Stimulated activated CD8-positive, alpha-beta memory T cell treated with anti-CD3 and anti-CD28 coated beads, Interleukin-4, amount 100 ng/mL, for 1 hour (primary cell): ENCODE measurements around the gene CBLB.
"Not testable (repeated sequence)": the region's sequence is repeated elsewhere in the genome, so short reads cannot be mapped to it uniquely, and the experiment has no call there.

Experiments used
- DNase-seq, 2 donors: peaks; one replicate each; pipeline ENCODE4 v3.0.0-alpha.2; 2020; ENCODE audit warnings: low read depth in 2 of 2, low spot score in 1 of 2

CBLB gene

GRCh38 chr3:105822171-105823123, 46.4 kb downstream of the CBLB start:
- no peak for DNase-seq

DNA sequence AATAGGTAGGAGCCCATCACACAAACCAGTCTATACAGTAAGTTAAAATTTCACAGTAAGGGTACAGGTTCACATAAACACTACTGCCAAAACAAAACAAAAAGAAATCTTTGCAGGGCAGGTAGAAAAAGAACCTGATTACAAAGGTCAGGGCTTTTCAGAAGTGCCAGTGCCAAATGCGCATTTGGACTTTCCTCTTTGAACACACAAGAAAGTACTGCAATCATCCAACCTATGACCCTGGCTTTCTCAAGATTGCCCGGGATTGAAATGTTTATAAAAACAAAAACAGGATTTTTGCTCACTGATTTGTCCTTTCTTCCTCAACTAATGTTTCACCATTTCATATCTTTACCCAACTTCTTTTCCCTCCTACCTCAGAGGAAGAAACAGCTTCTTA, 47.4 kb downstream of the CBLB start:
- DNase-seq, result no peak

DNA sequence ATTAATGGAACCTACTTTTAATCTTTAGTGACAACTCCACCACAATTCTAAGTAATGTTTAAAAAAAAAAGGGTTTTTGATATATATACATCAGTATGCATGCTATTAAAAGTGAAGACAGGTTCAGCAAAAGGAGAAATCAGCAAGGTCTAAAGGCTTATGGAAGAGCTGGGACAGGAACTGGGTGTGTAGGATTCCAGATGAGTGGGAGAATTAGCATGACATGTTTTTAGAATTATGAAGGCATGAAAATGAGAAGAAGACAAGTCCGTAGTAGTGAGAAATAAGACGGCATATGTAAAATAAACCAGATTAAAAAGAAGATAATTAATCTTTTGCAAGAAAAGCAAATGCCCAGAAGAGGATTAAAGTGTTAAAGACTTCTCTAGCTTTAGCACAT, 52.0 kb downstream of the CBLB start:
- DNase-seq, result no peak

DNA sequence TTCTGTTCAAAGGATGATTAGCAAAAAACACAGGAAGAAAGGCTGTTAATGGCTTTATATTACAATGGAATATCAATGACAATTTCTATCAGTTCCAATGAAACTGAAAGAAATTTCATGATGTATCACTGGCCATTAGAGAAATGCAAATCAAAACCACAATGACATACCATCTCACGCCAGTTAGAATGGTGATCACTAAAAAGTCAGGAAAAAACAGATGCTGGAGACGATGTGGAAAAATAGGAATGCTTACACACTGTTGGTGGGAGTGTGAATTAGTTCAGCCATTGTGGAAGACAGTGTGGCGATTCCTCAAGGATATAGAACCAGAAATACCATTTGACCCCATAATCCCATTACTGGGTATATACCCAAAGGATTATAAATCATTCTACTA, 53.5 kb downstream of the CBLB start:
- DNase-seq, result not testable (repeated sequence)

DNA sequence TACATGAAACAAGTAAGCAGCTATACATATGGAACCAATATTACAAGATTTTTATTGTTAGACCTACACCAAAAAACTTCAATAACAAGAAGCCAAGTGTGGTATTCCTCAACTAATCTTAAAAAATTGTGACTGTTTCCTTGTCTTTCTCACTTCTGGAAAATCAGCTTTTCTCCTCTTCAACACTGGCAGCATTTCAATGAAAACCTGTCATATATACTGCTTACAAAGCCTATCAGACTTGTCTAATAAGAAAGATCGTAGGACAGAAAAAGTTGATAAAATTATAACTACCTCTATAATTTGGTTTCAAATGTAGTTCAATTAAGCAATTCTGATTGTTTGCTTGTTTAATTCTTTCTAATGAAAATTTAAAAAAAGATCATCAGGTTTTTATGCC, 55.1 kb downstream of the CBLB start:
- DNase-seq, result no peak

DNA sequence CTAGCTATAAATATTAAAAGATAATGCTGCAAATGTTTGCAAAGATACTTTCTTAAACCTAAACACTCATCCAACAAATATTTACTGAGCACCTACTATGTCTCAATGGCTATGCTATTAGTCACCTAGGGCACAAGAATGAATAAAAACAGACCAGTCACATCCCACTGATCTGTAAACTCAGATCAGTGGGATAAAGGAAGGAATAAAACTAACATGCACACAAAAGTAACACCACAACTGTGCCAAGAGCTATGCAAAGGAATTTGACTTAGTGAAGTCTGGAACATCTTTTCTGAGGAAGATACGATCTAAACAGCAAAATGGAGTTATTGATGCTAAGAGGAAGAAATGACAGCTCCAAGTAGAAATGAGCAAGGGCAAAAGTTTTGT, 56.6 kb downstream of the CBLB start:
- DNase-seq, result no peak

DNA sequence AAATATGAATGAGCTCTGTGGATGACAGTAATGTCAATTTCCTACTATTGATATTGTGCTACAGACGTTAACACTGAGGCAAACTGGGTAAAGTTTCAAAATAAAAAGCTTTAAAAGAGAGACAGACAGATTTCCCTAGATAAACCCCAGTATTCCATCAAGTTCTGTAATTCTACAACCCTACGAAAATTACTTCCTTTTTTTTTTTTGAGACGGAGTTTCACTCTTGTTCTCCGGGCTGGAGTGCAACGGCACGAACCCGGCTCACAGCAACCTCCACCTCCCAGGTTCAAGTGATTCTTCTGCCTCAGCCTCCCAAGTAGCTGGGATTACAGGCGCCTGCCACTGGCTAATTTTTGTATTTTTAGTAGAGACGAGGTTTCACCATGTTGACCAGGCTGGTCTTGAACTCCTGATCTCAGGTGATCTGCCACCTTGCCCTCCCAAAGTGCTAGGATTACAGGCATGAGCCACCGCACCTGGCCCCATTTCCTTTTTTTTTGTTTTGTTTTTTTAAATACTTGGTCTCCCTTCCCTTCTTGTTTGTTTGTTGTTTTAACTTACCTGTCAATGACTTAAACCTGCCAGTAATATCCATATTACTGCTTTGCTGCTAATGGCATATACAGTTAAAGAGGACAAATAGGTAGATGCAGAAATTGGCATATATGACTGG, 57.2 kb downstream of the CBLB start:
- no peak for DNase-seq

- no peak for DNase-seq
Observed at GRCh38 chr3:105809208-105809888, 59.5 kb downstream of the CBLB start.

- DNase-seq, result no peak
Observed at GRCh38 chr3:105807701-105808100, 61.1 kb downstream of the CBLB start.

DNA sequence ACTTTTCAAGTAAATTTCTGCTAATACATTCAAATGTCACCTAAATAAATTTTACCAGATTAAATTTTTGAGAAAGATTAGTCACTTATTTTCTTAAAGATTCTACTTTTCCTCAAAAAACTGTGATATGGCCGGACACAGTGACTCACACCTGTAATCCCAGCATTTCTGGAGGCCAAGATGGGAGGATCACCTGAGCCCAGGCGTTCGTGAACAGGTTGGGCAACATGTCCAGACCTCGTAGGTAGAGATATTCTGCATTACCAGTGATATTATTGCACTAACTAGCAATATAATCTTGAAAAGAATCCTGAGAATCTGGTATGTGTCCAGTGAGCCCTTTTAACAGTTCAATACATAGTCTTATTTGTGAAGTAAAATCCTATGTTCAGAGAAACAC, 61.7 kb downstream of the CBLB start:
- DNase-seq, result no peak

DNA sequence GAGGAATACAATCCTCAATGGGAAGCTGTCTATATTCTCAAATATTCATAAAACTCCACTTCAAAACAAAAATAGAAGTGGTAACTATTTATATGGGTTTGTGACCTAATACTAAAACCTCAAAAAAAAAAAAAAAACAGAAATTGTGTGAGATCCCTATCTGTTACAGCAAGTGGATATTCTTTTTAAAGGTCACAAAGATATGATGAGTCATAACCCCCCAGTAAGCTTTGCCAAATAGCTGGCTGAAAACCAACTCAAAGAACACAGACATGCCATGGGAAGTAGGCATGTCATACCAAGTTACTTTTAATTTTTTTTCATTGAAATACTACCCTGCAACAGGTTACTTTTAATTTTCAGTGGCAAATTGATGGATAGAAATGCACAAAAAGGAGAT, 62.5 kb downstream of the CBLB start:
- no peak for DNase-seq

DNA sequence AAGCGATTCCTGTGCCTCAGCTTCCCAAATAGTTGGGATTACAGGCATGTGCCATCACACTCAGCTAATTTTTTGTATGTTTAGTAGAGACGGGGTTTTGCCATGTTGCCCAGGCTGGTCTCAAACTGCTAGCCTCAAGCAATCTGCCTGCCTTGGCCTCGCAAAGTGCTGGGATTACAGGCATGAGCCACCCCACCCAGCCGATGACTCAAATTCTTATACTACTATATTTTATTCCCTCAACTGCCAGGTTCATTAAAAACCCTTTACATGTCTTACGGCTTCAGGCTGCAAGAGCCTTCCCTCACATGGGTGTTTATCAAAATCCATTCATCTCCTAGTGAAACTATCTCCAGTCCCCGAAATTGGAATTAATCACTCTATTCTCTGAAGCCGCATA, 63.4 kb downstream of the CBLB start:
- DNase-seq, result no peak

GRCh38 chr3:105802118-105802706, 66.6 kb downstream of the CBLB start:
- DNase-seq, result no peak

GRCh38 chr3:105801397-105801796, 67.4 kb downstream of the CBLB start:
- no peak for DNase-seq

- DNase-seq, result no peak
Observed at GRCh38 chr3:105800320-105800719, 68.5 kb downstream of the CBLB start.

GRCh38 chr3:105799286-105799685, 69.5 kb downstream of the CBLB start:
- no peak for DNase-seq

DNA sequence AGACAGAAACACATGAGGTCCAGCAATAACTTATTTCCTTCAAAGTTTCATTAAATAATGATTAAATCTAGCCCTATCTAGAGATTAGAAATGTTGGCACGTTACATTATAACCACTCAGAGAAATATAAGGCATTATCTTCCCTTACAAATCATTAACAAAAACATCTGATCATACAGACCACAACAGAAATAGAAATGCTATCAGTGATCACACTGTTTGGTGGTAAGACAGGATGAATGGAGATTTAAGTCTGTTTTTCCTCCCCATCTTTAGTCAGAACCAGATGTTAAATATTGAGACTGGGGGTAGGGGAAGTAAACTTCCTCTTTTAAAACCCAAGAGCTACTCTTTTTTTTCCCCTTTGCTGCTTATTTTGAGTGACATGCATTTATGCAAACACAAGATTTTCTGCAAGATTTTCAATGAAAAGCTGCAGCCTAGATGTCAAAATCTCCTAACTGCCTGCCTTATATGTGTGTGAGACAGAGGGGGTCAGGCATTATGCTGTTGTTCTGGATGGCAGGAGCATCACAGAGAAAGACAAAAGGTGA, 70.4 kb downstream of the CBLB start:
- DNase-seq, result no peak

DNA sequence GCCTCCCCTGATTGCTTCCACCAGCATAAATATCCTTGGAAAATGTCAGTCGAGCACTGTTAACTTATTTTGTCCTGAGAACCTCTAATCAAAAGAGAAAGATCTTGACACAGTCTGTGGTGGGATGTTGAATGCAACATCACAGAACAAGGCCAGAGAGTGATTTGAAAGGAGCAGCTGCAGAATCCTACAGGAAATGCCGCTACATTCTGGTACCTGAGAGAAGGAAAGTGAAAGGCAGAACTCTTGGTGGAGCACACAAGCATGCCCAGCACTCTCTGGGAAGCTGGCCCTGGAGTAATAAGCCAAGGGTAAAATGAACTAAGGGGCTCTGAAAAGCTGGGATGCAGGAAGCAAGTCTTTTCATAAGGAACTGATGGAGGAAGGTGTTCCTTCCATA, 75.8 kb downstream of the CBLB start:
- DNase-seq, result no peak

GRCh38 chr3:105791919-105792786, 76.7 kb downstream of the CBLB start:
- no peak for DNase-seq

DNA sequence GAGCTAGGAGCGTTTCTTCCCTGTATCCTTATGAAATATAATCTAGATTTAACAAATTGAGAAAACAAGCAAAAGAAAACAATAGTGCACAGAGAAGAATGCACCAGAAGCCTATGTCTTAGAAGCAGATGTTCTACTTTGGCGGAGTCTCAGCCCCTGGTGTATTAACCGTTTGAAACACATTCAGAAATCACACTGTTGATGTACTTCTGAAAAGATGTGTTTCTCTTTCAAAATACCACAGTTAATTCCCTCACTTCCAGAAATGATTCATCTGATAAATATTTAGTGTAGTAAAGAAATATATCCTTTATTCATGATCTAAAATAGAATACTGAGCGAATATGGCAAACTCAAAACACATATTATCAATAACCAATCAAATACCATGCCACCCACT, 77.7 kb downstream of the CBLB start:
- DNase-seq, result no peak
